GM18517 (cell line): ENCODE data around the gene AJM1.

ENCODE experiments used
- ATAC-seq: cut with Tn5 transposase; IDR thresholded peaks from one replicate; pipeline ENCODE4 v1.9.1; 2021; ENCODE audit warnings: mild to moderate bottlenecking, moderate library complexity; ENCODE audit not compliant: unreplicated experiment

Gene AJM1

GRCh38 chr9:136853596-136854112, 11.4 kb downstream of the AJM1 start:
- ATAC-seq, result no peak

GRCh38 chr9:136854113-136854841, 12.0 kb downstream of the AJM1 start:
- no peak for ATAC-seq

- ATAC-seq, result no peak
These were observed 12.7 kb downstream of the AJM1 start for GRCh38 chr9:136854842-136855460.

- ATAC-seq, result no peak
These were observed 13.3 kb downstream of the AJM1 start for GRCh38 chr9:136855461-136856078.

- no peak for ATAC-seq
These were observed 13.8 kb downstream of the AJM1 start for GRCh38 chr9:136856079-136856476.

DNA sequence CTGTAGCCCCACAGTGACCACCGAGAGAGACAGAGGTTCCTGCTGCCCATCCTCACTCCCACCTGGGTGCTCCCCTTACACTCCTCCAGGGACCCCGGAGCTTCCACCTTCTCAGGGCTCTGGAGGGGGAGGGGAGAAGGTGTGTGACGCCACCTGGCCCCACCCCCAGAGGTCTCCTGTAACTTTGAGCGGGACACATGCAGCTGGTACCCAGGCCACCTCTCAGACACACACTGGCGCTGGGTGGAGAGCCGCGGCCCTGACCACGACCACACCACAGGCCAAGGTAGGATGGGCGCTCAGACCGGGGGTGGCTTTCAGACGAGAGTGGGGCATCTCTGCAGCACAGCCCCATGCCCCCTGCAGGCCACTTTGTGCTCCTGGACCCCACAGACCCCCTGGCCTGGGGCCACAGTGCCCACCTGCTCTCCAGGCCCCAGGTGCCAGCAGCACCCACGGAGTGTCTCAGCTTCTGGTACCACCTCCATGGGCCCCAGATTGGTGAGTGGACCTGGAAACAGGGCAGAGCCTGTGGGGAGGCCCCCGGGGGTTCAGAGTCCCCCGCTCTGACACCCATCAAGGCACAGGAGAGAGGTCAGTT, 14.4 kb downstream of the AJM1 start:
- ATAC-seq, result no peak

DNA sequence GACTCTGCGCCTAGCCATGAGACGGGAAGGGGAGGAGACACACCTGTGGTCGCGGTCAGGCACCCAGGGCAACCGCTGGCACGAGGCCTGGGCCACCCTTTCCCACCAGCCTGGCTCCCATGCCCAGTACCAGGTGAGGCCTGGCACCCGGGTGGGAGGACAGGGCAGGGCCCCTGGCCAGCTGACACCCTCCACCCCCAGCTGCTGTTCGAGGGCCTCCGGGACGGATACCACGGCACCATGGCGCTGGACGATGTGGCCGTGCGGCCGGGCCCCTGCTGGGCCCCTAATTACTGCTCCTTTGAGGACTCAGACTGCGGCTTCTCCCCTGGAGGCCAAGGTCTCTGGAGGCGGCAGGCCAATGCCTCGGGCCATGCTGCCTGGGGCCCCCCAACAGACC, 14.9 kb downstream of the AJM1 start:
- no peak for ATAC-seq

DNA sequence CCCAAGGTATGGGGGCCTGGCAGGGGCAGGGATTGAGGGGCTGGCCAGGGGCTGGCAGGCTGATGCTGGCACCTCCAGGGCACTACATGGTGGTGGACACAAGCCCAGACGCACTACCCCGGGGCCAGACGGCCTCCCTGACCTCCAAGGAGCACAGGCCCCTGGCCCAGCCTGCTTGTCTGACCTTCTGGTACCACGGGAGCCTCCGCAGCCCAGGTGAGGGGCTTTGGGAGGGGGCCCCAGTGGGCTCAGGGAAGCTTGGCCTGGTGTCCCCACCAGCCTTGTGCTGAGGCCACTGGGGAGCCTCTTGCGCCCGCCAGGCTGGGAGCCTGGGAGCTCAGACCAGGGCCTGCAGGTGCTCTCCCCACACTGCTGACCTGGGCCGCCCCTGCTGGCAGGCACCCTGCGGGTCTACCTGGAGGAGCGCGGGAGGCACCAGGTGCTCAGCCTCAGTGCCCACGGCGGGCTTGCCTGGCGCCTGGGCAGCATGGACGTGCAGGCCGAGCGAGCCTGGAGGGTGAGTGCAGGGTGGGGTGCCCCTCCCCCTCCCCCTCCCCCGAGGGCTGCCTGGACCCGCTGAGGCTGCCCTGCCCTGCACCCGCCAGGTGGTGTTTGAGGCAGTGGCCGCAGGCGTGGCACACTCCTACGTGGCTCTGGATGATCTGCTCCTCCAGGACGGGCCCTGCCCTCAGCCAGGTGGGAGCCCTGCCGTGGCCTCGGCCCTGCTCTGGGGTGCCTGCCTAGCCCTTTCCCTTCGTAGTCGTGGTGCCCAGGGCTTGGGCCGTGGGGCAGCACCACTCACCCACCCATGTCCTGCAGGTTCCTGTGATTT, 15.5 kb downstream of the AJM1 start:
- ATAC-seq, result no peak

DNA sequence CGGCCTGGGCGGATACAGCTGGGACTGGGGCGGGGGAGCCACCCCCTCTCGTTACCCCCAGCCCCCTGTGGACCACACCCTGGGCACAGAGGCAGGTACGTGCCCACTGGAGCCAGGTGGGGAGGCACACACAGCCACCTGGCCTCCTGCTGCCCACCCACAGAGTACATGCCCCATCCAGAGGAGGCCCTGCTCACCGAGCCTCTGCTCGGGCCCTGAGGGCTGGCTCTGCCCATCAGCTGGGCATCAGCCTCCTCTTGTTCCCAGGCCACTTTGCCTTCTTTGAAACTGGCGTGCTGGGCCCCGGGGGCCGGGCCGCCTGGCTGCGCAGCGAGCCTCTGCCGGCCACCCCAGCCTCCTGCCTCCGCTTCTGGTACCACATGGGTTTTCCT, 16.2 kb downstream of the AJM1 start:
- ATAC-seq, result no peak

DNA sequence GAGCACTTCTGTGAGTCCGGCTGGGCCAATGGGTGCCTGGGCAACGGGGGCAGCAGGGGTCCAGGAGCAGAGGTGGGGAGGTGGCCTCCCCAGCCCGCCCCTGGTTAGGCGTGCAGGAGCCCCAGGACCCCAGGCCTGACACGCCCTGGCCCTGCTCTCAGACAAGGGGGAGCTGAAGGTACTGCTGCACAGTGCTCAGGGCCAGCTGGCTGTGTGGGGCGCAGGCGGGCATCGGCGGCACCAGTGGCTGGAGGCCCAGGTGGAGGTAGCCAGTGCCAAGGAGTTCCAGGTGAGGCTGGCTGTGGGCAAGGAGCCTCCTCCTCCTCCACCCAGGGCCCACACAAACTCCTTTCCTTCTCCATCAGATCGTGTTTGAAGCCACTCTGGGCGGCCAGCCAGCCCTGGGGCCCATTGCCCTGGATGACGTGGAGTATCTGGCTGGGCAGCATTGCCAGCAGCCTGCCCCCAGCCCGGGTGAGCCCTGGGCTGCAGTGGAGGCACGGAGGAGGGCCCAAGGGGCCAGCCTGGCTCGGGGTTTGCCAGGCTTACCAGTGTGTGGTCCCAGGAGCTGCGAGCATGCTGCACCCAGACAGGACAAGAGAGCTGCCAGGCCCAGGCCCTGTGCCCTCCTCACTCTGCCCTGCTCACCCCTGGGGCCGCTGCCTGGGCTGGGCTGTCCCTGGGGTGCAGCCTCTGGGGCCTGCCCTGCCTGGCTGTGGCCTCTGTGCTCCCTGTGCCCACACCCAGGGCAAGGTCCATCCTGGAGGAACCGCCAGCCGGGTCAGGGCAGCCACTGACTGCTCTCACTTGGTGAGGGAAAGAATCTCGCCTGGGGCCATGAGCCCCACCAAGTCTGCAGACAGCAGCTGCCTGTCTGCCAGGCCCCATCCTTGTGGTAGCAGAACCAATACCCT, 16.8 kb downstream of the AJM1 start:
- ATAC-seq, result no peak

DNA sequence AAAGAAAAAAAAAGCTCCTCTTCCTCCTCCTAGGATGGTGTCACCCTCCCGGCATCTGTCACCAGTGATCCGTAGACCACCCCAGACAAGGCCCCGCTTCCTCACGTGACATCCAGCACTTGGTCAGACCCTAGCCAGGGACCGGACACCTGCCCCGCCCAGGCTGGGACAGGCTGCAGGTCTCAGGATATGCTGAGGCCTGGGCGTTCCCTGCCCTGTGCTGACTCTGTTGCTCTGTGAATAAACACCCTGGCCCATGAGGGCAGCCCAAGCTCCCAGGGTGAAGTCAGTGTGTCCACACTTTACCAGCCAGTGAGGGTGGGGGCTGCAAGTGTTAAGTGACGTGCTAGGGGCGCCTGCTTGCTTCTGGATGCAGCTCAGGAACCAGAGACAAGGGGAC, 18.3 kb downstream of the AJM1 start:
- no peak for ATAC-seq

DNA sequence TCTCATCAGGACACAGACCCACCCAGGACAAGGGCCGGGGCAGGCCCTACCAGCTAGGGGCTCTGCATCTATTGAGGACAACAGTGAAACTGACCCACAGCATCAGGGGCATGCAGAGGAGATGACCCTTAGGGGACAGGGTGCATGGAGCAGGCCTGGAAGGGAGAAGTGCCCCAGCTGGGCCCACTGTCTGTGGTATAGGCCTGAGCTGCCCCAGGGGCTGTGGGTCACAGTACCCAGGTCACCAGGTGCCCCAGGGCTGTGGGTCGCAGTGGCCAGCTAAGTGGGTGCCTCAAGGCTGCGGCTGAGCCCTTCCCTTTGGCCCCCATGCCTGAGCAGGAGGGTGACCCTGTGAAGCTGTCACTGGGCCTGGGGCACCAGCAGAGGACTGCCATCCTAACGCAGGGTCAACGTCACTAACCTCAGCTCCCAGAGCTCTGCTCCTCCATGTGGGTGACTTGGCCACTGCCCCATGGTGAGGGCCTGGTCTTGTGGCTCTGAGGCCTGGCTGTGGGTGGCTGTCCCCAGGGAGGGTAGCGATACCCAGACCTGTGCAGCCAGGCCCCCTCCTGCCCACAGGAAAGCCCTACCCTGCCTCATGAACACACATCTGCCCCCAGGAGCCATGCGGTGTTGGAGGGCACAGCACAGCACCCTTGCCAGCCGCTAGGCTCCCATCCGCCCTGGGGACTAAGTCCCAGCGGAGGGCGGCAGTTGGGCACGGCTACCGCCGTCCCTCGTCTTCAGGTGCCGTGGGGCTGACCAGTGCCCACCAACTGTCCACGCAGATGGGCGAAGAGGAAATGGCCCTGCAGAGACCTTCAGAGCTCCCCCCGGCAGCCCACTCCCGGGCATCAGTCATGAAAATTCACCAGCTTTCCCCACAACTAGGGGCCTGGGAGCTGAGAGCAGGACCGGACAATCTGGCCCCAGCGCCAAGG, 18.9 kb downstream of the AJM1 start:
- no peak for ATAC-seq

DNA sequence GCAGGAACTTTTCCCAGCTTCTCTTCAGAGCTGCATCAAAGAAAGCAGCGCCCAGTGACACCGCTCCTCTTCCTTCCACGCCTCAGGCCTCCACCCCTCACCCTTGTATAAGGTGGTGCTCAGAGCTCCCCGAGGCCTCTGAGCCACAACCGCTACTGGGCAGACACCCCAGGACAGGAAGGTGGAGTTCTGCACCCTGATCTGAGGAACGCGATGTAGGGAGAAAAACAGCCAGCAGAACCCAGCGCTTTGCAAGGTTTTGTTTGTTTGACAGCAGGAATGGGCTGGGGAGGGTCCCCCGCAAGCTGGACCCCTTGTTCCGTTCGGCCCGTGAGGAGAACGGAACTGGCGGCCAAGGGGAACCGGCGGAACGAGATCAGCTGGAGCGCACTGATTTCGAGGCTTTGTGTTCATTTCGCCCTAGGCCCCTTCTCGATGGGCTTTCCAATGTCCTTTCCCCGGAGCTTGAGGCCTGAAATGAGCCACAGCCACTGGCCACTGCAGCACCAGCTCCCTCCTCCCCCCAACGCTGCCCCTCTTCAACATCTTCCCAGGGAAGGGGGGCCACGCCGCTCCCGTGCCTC, 19.7 kb downstream of the AJM1 start:
- no peak for ATAC-seq

- ATAC-seq, result no peak
These were observed 20.8 kb downstream of the AJM1 start for GRCh38 chr9:136862849-136863622.

DNA sequence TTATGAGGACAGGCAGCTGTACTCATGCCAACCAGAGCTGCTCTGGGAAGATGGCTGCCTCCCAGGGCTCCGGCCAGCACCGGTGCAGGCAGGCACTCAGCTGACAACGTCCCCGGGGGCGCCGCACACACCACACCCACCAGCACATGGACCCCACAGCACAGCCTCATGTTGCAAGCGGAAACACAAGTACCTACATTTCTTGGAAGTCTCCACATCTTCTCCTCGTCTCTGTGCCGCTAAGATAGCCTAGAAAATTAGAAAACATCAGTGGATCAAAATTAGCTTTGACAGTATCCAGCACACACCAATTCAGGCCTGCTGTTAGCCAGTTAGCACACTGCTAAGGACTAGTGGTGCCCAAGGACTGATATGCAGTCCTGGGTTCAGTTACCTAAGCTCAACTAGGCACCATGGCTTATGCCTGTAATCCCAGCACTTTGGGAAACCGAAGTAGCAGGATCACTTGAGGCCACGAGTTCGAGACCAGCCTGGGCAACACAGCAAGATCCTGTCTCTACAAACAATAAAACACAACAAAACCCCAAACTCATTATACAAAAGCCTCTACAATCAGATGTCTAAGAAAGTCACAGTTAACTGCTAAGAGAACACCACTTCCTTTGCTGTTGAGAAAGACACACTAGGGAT, 21.5 kb downstream of the AJM1 start:
- ATAC-seq, result no peak

DNA sequence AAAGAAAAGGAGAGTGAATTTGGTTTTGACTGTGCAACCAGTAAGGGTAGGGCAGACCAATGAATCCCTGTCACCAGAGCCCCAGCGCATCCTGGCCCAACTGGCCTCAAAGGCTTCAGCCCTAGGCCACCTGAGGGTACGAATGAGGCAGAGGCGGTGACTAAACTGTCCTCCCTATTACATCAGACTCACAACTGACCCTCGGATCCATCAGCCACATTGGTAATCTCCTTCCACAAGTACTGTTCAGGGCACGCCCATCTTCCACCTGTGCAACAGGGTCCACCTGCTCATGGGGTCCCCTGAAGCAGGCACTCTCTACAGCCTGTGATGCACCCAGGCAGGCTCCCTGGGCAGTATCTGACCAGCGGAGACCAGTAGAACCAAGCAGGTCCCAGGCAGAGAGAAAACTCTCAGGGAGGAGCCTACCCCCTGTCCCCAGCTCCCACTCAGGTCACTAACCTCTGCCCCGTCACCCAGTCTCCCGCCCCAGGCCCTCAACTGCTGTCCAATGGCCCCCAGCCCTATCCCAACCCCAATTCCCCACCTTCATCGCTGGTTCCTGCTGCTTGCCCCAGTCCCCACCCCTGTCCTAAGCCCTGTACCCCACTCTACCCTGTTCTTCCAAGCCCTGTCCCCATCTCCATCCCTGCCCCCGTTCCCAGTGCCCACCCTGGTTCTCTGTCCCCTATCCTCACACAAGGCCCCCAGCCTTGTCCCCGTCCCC, 22.9 kb downstream of the AJM1 start:
- no peak for ATAC-seq

DNA sequence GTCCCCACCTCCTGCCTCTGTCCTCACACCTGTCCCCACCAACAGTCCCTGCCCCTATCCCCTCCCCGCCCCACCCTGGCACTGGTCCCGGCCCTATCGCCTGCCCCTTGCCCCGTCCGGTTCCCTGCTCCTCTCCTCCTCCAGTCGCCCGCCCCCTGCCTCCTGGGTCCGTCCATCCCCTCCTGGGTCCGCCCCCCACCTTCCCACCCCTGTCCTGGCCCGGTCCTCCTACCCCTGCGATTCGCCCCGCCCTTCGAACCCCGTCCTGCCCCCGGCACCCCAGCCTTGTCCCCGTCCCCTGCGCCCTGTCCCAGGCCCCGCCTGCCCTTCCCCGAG, 23.5 kb downstream of the AJM1 start:
- ATAC-seq, result no peak
